ENCODE data around the gene FAM118A. TPM values are rescaled to one million over a fixed set of nuclear protein-coding genes. Genes with fewer than 3 reads are reported as not detected.
"Not testable (repeated sequence)": the region's sequence is repeated elsewhere in the genome, so short reads cannot be mapped to it uniquely, and the experiment has no call there.

Gene FAM118A
- total RNA-seq, 3 donors from 2014 or later, result 33.8 to 104 (median 55.4) TPM

DNA sequence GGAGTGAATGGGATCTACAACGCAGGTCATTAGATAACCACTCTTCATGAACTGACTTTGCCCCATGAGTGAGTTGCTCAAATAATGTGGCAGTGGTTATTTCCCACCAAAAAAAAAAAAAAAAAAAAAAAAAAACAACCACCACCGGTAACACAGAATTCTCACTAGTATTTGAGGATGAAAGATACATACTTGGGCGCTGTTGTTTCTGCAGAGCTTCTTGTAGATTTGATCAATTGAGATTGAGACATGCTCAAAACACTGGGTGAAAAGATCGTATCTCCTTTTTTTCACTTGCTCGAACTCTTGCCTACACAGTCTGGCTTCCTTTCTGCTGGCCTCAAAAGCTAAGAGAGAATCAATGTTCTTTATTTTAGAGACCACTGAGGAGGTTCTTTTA lies 44.1 kb downstream of the FAM118A start:
- Histone ChIP-seq H3K9me3 (no peaks in the 10 kb centered on the region), H3K4me3 (no peak overlapping the region), H3K27ac (no peak overlapping the region), H3K4me1 (no peaks in the 10 kb centered on the region), H3K36me3 (no peaks in the 10 kb centered on the region), H3K27me3 (no peaks in the 10 kb centered on the region)
- no peak for DNase-seq (ENCODE audit: low spot score in 2 of 2)
- TF ChIP-seq POLR2AphosphoS5 (IDR thresholded peaks at IDR 0.05), result no peak
- TF ChIP-seq, protein P1, sequence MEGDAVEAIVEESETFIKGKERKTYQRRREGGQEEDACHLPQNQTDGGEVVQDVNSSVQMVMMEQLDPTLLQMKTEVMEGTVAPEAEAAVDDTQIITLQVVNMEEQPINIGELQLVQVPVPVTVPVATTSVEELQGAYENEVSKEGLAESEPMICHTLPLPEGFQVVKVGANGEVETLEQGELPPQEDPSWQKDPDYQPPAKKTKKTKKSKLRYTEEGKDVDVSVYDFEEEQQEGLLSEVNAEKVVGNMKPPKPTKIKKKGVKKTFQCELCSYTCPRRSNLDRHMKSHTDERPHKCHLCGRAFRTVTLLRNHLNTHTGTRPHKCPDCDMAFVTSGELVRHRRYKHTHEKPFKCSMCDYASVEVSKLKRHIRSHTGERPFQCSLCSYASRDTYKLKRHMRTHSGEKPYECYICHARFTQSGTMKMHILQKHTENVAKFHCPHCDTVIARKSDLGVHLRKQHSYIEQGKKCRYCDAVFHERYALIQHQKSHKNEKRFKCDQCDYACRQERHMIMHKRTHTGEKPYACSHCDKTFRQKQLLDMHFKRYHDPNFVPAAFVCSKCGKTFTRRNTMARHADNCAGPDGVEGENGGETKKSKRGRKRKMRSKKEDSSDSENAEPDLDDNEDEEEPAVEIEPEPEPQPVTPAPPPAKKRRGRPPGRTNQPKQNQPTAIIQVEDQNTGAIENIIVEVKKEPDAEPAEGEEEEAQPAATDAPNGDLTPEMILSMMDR (IDR thresholded peaks at IDR 0.05), result no peak
- TF ChIP-seq POLR2A (IDR thresholded peaks at IDR 0.05), result no peak
- intact Hi-C loops (cut with DNase I; ENCODE audit: low total_unique reads), result no loop called here

DNA sequence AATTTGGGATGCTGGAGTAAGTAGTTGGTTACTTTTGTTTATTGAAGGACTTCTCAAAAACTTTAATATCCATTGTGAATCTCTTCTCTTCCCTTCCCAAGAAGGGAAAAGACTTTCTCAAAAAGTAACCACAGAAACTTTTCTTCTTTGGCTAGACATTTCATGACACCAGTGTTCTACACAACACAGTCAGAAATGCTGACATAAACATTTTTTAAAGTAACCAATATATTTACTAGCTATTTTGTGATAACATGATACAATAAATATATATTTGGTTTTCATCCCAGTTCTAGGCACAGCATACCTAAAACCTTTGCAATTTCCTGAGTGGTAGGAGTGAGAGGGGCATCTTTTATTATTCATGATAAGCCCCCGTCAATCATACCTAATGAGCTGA lies 47.8 kb downstream of the FAM118A start:
- Histone ChIP-seq H3K4me1 (no peaks in the 10 kb centered on the region), H3K27me3 (no peaks in the 10 kb centered on the region), H3K4me3 (no peak overlapping the region), H3K36me3 (no peaks in the 10 kb centered on the region), H3K9me3 (no peaks in the 10 kb centered on the region), H3K27ac (no peak overlapping the region)
- TF ChIP-seq POLR2AphosphoS5 (IDR thresholded peaks at IDR 0.05) (no peak), POLR2A (IDR thresholded peaks at IDR 0.05) (no peak)
- TF ChIP-seq, protein P1 (IDR thresholded peaks at IDR 0.05), result no peak
- intact Hi-C loops (cut with DNase I; ENCODE audit: low total_unique reads), result no loop called here
- no peak for DNase-seq (ENCODE audit: low spot score in 2 of 2)

DNA sequence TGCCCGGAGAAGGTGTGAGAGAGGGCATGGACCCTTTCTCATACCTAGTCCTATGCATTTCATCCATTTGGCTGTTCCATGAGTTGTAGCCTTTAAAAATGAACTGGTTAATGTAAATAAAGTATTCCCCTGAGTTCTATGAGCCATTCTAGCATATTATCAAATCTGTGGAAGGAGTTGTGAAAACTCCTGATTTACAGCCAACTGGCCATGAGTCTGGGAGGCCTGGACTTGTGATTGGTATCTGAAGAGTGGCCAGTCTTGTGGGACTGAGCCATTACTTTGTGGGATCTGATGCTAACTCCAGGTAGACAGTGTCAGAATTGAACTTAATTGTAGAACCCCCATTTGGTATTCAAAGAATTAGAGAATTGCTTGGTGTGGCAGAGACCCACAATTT lies 48.4 kb downstream of the FAM118A start:
- Histone ChIP-seq H3K4me1 (no peaks in the 10 kb centered on the region), H3K9me3 (no peaks in the 10 kb centered on the region), H3K27ac (no peak overlapping the region), H3K27me3 (no peaks in the 10 kb centered on the region), H3K36me3 (no peaks in the 10 kb centered on the region), H3K4me3 (no peak overlapping the region)
- no peak for DNase-seq (ENCODE audit: low spot score in 2 of 2)
- intact Hi-C loops (cut with DNase I; ENCODE audit: low total_unique reads), result no loop called here
- TF ChIP-seq POLR2A (IDR thresholded peaks at IDR 0.05), result no peak
- TF ChIP-seq, protein P1 (IDR thresholded peaks at IDR 0.05), result no peak

DNA sequence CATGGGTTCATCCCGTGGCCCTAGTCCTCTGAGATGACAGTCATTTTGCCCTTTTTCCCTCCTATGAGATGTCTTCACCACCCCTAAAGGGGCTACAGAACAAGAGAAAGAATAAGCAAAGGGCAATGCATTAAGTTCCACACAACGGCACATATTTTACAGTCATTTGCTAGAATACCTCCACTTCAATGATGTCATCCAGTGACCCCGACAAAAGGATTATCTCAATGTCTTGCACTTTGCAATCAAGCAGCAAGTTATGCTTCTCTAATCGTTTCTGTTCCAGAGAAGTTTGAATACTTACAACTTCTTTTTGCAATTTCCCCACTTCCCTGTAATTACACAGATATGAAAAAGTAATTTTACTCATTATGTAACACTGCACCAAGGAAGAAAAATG lies 49.9 kb downstream of the FAM118A start:
- H3K36me3 ChIP-seq, result no peaks in the 10 kb centered on the region
- intact Hi-C loops (cut with DNase I; ENCODE audit: low total_unique reads), result no loop called here
- no peaks in the 10 kb centered on the region for H3K9me3 ChIP-seq
- H3K4me3 ChIP-seq, result no peak overlapping the region
- H3K27me3 ChIP-seq, result no peaks in the 10 kb centered on the region
- no peak for TF ChIP-seq POLR2AphosphoS5 (IDR thresholded peaks at IDR 0.05)
- TF ChIP-seq POLR2A (IDR thresholded peaks at IDR 0.05), result no peak
- TF ChIP-seq, protein P1 (IDR thresholded peaks at IDR 0.05), result no peak
- DNase-seq (ENCODE audit: low spot score in 2 of 2), result no peak
- H3K4me1 ChIP-seq, result no peaks in the 10 kb centered on the region
- no peak overlapping the region for H3K27ac ChIP-seq

- H3K9me3 ChIP-seq, result peaks cover 7 to 10% of the 10 kb centered on the region in 2 donors
- H3K4me3 ChIP-seq, result no peak overlapping the region
- H3K4me1 ChIP-seq, result no peaks in the 10 kb centered on the region
- no peaks in the 10 kb centered on the region for H3K36me3 ChIP-seq
- no peak overlapping the region for H3K27ac ChIP-seq
- H3K27me3 ChIP-seq, result no peaks in the 10 kb centered on the region
- TF ChIP-seq, protein P1 (IDR thresholded peaks at IDR 0.05), result no peak
- no peak for TF ChIP-seq POLR2AphosphoS5 (IDR thresholded peaks at IDR 0.05)
- TF ChIP-seq POLR2A (IDR thresholded peaks at IDR 0.05), result no peak
- DNase-seq (ENCODE audit: low spot score in 2 of 2), result no peak
- intact Hi-C loops (cut with DNase I; ENCODE audit: low total_unique reads), result no loop called here
Observed at GRCh38 chr22:45366713-45367112, 57.0 kb downstream of the FAM118A start.

GRCh38 chr22:45373592-45373991 lies 63.9 kb downstream of the FAM118A start:
- DNase-seq (ENCODE audit: low spot score in 2 of 2); H3K4me3 ChIP-seq; H3K9me3 ChIP-seq; H3K4me1 ChIP-seq; intact Hi-C loops (cut with DNase I; ENCODE audit: low total_unique reads); H3K27ac ChIP-seq; H3K27me3 ChIP-seq; H3K36me3 ChIP-seq: not testable (repeated sequence)

All from breast epithelium (tissue), 4 donors.